Stimulated activated CD8-positive, alpha-beta memory T cell treated with anti-CD3 and anti-CD28 coated beads, Interleukin-2, amount 100 ng/mL, for 1 hour (primary cell): ENCODE results near the gene KIFAP3.

Experiments
- DNase-seq, 2 donors: peaks; one replicate each; pipeline ENCODE4 v3.0.0-alpha.2; 2020; ENCODE audit warnings: low read depth in 2 of 2

KIFAP3 gene

DNA sequence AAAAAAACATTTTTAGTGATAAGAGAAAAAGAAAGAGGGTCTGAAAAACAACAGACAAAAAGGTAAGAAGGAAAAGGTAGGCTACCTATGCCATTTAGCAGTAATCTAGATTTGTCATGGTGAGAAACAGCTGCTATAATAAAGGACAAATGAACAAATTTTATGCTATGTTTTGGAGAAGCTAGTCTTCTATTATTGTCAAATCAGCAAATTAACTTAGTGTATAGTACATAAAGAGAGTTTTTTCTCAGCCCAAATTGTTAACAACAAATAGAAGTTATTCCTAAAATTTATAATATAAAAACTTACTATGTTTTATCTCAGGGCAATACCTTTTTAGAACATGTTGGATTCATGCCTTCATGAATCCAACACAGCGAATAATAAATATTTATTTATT lies 88.7 kb downstream of the KIFAP3 start:
- DNase-seq = no peak

DNA sequence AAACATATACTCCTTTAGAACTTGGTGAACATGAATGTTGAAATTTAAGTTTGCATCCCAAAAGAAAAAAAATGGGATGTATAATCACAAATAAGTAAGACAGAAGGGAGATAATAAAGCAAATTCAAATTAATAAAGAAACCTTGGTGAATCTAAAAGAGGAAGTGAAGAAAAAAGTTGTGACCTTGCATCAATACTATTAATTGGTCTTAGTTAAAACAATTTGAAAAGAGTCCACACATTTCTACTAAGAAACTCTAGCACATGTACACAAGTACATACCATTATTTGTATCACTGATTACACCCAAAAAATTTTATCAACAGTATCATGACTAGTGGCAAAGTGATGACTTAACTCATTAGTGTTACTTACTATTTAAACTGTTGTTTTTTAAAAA lies 100.4 kb downstream of the KIFAP3 start:
- no peak for DNase-seq

DNA sequence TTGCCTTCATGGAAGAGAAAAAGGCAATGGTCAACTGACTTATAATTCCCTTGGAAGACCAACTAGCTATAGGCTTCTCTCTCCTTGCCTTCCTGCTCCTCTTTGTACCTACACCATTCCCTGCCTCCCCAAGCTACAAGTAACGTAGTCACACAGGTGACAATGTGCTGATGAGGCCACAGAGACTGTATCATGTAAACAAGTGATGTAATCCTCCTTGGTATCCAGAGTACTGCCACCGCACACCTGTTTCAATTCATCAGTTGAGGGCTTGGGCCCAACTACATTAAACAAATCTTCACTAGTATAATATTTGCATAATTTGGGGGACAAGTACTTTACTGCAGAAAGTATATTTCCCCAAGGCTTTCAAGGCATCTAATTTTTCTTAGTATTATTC lies 104.4 kb downstream of the KIFAP3 start:
- DNase-seq = no peak

DNA sequence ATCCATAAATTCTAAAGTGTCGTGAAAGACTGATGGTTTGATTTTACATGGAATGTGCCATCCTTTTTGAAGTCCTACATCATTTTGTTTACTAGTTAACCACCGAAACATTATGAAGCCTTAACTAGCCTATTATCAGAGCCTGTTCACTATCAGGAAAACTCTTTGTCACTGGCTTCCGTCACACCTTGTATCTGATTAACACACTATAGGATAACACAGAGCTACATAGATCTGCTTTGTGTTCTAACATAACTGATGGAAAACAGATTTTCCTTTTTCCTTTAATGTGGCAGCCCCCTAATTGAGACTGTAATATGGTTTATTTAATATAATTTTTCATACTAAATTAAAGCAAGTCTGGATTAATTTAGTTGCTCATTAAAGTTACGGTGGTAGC lies 106.3 kb downstream of the KIFAP3 start:
- DNase-seq = no peak

DNA sequence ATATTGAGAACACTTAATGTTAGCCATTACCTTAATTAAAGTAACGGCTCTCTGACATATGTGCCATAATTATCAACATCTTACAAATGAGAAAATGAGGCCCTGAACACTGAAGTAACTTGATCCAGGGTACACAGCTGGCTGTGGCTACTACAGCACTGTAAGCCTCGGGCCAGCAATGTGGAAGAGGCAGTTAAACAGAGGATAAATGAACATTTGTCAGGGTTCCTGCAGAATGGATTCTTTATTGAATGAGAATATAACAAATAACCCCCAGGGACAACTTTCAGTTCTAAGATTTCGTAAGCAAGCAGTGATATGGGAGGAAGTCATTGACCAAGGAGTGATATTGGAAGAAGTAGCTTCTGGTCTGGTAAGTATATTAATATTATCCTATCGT lies 110.3 kb downstream of the KIFAP3 start:
- no peak for DNase-seq

DNA sequence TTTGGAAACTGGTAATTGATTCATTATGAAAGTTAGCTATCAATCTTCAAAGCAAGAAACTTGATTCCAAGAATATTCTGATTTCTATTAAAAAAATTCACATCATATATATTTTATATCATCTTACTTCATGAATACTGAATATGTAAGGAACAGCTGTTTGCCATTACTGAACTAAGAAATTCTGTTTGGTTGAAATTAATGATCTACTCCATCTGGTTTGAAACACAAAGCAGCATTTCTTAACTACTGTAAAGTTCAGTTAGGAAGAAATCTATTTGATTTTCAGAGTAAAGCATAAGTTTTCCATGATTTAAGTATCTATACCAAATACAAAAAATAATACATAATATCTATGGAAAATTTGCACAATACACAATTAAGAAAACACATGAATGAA lies 114.8 kb downstream of the KIFAP3 start:
- DNase-seq = no peak

DNA sequence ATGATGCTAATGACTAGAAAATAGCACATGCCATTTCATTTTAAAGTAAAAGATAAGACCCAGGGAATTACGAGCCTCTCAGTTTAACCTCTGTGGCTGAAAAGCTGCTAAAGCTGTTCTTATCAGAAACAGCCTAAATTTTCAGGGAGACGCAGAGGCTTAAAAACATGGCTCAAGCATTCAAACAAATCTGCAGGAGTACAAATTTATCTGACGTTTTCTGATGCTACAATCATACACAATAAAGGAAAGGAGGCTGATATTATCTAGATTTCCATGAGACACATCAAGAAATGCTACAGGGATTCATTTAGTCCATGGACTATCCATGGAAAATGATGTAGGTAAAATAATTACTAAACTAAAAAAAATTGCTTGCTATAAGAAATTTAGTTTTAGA lies 115.5 kb downstream of the KIFAP3 start:
- DNase-seq = no peak

DNA sequence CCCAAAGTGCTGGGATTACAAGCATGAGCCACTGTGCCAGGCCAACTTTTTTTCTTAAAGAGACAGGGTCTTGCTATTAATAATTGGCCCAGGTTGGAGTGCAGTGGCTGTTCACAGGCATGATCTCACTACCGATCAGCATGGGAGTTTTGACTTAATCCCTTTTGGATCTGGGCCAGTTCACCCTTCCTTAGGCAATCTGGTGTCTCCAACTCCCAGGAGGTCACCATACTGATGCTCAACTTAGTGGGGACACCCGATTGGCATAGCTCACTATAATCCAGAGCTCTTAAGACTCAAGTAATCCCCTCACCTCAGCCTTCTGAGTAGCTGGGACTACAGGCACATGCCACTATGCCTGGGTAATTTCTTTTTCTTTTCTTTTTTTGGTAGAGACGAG lies 116.6 kb downstream of the KIFAP3 start:
- no peak for DNase-seq

DNA sequence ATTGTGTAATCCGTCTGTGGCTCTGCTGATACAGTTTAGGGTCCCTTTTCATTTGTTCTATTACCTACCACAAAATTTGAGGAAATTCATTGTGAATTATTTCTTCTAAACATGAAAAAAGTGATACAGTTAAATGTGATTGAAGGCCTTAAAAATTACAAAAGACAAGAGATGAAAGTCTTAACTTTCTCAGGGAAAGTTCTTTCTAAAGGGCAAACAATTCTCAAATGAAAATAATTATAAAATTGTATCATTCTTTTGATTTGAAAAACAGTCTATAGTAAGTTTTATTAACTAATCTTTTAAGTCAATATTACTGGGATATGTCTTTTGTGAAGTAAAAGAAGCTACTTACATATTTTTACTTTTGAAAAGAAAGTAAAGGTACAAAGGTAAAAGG lies 123.4 kb downstream of the KIFAP3 start:
- DNase-seq = no peak

DNA sequence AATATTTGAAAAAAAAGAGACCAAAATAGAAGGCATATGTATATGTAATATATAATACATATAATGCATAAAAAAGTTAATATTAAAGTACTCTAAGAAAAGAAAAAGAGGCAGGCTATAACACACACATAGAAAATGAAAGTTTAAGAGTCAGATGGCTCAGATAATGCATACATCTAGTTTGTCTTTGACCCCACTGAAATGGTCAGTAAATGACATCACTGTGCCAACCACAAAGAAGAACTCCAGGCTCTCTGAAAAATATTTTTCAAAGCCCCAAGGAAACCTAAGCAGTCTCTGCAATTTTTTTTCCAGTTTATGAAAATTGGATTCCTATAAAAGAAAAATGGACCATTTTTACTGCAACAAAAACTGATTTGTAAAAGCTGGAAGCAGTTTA lies 125.4 kb downstream of the KIFAP3 start:
- DNase-seq = no peak

DNA sequence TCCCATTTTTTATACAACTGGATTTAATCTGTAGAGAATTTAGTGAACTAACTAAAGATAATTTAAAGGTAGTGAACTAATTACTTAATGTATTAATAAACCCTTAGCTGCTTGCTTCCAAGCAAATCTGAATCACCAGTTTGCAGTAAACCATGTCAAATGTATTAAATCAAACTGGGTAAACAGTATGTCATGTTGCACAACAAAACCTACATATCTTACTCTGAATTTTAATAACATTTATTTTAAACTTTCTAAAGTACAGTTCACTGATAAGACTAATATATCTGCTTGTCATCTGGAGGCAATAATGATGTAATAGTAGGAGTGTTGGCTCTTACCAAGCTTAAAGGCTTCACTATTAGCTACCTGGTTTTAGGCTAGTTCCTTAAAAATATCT lies 128.3 kb downstream of the KIFAP3 start:
- DNase-seq = no peak

DNA sequence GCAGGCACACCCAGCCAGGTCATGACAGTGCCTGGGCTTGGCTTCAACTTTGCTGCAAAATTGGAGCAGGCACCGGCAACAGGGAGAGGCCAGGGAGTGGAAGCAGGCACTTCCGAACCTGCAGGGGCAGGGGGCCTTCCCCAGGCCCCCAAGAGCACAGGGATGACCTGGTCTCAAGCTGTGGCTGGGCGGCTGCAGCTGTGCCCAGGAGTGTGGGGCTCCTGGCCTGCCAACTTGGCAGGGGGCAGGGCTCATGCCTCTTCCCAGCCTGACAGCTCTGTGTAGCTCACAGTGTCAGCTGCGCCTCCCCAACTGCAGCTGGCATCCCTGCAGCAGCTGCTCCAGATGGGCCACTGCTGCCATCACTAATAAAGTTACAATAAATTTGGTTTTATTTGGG lies 129.3 kb downstream of the KIFAP3 start:
- DNase-seq = no peak

DNA sequence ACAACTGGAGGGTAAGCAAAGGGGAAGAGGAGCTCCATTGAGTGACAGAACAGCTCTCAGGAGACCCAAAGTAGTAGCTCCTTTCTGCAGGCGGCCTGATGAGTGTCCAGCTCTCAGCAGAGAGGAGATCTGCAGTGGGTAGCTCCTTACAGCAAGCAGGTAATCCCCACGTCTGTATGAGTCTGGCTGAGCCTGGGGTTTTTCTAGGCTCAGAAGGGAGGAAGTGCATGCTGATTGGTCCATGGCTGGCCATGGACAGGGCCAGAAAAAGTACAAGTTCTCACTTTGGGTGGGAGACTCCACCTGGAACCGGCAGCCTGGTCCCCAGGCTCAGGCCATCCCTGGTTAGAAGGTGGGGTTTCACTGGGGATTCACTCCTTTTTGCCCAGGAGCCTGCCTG lies 129.9 kb downstream of the KIFAP3 start:
- DNase-seq = no peak

DNA sequence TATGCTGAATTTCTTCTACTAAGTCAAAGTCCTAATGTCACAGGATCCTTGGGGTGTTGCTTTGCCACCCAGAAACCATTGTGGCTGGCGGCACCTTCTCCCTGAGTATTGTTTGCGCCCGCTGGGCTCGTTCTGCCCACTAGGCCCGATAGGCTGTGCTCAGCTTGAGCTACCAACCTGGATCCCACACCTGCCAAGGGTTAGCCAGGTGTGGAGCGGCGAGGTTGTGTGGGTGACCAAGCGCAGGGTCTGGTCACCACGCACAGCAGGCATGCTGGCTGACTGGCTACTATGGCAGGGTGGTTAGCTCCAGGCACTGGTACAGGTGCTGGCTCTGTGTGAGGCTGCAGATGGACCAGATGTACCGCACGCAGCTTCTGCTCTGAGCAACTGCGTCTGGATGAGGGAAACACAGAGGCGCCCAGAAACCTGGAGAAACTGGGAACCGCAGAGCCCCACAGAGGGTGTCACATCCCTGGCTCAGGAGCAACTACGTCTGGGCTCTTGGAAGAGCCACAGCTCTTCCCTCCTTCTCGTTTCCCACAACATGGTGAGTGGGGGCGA lies 130.4 kb downstream of the KIFAP3 start:
- DNase-seq = no peak

DNA sequence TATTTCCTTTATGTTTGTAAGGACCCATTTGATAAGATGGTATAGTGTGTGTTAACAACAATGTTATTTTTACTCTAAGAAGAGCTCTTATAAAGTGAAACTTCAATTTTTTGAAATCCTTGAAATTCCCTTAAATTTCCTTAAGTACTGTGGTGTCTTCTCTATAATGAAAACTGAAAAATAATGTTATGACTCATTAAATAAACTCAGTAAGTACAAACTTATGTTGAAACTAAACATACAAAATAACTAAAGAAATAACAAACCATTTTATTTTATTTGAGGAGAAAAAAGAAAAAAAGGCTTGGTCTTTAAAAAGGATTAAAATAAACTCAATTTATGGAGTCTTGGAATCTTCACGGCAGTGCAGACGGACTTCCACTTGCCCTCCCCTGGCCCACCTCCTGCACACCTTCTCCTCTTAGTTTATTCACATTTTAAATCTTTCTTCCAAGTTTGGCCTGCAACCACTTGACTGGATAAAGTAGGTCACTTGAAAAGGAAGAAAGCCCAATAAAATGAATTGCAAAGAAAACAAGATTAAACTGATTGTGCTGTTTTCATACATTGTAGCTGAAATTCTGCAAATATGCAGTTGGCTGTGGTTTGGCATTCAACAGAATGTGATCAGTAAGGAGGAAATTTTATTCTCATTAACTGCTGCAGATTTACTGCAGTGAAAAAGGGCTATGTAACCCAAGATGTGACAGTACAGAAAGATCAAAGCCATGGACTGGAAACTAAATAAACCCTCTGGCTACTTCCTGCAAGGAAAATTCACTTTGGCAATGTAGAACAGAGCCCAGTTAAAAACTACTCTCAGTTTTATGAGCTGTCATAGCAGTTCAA lies 132.3 kb downstream of the KIFAP3 start:
- no peak for DNase-seq

DNA sequence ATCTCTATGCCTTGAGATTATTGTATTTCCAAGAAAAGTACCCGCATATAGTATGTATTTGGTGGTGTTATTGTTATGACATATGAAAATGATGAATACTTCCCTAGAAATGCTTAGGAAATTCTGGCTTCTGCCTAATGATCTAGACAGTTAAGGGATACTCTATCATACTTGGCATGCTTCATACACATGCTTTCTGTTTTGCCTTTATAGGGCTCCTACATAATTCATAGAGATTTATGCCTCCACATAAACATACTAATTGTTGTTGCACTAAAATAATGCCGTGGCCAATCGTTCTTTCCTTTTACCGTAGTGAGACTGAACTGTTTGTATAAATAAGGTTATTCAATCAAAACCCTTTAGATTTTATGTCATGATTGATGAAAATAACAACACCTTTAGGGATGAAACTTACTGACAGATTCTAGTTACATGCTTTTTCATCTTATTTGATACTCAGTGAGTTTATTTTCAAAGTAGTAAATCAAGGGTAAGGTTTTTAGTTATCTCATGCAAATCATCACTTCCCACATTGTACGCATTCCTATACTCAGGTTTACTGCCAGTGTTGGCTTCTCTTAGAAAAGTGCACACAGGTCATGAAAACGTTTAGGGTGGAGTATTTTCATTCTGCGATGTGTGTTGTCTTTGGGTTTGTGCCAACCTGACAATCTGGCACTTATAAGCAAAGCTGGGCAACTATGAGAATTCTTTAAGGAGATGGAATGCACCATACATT lies 140.3 kb downstream of the KIFAP3 start:
- DNase-seq = no peak

DNA sequence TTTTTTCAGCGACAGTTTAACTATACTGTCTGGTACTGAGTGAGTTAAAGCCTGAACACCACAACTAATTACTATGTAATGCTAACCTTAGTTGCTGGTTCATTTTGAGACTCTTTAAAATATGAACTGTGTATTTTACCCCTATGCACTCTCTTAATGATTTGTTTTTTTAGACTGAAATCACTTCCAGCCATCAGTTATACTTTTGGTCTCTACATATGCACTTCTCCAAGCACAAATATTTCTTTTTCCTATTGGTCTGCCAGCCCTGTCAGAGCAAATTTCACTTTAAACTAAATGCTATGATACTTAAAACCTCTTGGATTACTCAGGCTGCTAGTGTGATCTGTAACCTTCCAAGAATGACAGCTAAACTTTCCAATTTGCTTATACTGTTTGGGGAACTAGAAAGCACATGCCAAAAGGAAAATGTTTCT lies 142.7 kb downstream of the KIFAP3 start:
- DNase-seq = no peak

DNA sequence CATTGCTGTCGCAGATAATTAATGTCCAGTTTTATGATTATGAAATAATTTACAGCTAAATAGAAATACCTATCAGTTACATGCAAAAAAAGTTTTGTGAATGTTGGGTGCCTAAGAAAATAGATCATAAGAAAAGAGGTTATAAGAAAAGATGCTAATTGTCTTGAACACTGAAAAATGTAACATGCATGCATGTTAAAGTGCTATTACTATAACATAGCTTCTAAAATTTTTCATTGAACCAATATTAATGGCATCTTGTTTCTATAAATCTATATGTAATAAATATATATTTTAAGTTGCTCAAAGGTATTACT lies 145.3 kb downstream of the KIFAP3 start:
- no peak for DNase-seq

DNA sequence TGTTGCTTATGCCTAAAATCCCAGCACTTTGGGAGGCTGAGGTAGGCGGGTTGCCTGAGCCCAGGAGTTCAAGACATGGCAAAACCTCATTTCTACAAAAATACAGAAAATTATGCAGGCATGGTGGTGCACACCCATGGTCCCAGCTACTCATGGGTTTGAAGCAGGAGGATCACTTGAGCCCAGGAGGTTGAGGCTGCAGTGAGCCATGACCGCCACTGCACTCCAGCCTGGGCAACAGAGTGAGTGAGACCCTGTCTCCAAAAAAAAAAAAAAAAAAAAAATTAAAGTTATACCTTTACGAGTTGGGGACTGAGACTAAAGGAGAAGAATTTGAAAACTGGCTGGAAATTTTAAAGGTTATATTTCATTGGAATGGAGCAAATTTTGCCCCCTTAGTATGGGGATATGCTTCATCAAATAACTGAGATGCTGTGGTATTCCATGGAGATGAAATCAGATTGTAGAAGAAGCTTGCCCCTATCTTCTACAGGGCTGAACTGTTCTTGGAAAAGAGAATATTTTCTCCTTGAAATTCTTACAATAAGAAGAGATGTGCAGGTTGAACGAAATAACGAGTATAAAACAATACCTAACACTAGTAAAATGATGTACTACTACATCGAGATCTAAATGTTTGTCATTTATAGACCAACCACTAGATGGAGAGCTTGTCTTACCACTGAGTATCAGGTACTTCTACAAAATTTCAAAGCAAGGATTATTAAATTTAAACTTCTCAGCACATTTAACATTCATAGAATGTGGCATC lies 145.9 kb downstream of the KIFAP3 start:
- DNase-seq = no peak

DNA sequence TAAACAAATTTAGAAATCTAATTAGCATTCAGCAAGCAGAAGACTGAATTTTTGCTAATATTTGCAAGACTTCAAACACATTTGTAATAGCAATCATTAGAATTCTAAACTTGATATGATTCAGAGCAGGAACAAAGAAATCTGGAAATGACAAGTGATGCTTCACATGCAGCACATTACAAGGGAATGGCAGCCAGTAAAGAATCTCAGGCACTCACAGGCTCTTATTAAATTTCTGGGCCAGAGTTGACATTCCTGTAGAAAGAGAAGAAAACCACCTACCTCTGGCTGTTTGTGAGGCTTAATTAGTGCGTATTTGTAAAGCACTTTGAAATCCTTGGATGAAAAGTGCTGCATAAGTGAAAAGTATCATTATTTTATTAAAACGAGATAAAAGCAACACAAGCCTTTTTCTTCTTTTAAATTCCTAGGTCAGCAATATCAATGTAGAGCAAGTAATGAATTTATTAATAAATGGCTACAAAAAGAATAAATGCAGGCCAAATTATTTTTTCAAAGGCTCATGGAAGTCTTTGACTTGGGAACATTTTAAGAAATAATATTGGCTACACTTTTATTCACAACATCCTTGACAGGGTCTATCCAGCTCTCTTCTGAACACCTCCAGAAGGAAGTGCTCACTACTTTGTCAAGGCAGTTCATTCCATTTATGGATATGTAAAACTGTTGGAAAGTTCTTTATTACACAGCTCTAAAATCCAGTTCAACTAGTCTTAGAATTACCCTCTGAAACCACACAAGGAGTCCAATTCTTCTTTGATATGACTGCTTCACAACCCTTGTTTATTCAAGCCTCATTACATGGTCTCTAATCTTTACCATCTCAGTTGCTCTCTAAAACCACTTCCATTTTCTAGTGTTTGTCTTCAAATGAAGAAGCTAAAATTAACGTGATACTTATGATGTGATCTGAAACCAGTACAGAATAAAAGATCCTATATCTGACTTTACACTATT lies 148.7 kb downstream of the KIFAP3 start:
- no peak for DNase-seq

DNA sequence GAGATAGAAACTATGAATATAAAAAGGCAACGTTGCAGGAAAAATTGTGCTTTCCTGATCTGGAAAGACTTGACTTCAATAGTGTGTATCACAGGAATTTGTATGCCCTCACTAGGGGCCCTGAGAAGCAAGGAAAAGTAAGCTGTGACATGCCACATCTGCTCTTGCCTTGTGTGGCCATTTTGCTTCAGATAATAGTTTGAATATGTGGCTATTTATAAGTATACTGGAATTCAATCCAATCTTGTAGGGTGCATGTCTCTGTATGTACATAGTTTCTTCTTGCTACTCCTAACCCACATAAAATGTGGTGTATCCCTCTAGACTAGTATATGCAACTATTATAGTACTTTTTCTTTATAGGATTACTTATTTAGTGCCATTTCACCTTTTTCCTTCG lies 149.7 kb downstream of the KIFAP3 start:
- no peak for DNase-seq
